ENCODE data around the gene HPCAL1.

HPCAL1 gene

GRCh38 chr2:10428355-10428754 is 125.7 kb downstream of the HPCAL1 start:
- H3K79me2 ChIP-seq (ENCODE audit: insufficient read depth, low read length): no peaks in the 10 kb centered on the region
- H3K9me3 ChIP-seq (ENCODE audit: insufficient read depth, low read length): no peaks in the 10 kb centered on the region
- H3K27ac ChIP-seq (ENCODE audit: low read depth, low read length): no peak overlapping the region
- H3K36me3 ChIP-seq (ENCODE audit: low read length): no peaks in the 10 kb centered on the region
- H4K20me1 ChIP-seq (ENCODE audit: low read depth, low read length): no peaks in the 10 kb centered on the region
- H3K9me2 ChIP-seq (replicated peaks; ENCODE audit: insufficient read depth, low read length): no peaks in the 10 kb centered on the region
- H3K9ac ChIP-seq (ENCODE audit: low read length): no peak overlapping the region
- no peak for TF ChIP-seq EZH2phosphoT487 (conservative IDR thresholded peaks at IDR 0.05; ENCODE audit: low read length)
- TF ChIP-seq, protein P1, sequence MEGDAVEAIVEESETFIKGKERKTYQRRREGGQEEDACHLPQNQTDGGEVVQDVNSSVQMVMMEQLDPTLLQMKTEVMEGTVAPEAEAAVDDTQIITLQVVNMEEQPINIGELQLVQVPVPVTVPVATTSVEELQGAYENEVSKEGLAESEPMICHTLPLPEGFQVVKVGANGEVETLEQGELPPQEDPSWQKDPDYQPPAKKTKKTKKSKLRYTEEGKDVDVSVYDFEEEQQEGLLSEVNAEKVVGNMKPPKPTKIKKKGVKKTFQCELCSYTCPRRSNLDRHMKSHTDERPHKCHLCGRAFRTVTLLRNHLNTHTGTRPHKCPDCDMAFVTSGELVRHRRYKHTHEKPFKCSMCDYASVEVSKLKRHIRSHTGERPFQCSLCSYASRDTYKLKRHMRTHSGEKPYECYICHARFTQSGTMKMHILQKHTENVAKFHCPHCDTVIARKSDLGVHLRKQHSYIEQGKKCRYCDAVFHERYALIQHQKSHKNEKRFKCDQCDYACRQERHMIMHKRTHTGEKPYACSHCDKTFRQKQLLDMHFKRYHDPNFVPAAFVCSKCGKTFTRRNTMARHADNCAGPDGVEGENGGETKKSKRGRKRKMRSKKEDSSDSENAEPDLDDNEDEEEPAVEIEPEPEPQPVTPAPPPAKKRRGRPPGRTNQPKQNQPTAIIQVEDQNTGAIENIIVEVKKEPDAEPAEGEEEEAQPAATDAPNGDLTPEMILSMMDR (IDR thresholded peaks at IDR 0.05; ENCODE audit: insufficient read depth, low read length, poor library complexity, severe bottlenecking): no peak
- H3K4me2 ChIP-seq (ENCODE audit: low read depth, low read length, poor library complexity, severe bottlenecking): no peak overlapping the region
- H3K27me3 ChIP-seq (ENCODE audit: low read length): no peaks in the 10 kb centered on the region
- H3F3A ChIP-seq (ENCODE audit: insufficient read depth): no peaks in the 10 kb centered on the region
- no peak overlapping the region for H2AFZ ChIP-seq (ENCODE audit: low read depth, low read length, severe bottlenecking)
- H3K4me3 ChIP-seq (ENCODE audit: insufficient read depth, low read length, poor library complexity, severe bottlenecking): no peak overlapping the region

GRCh38 chr2:10428924-10429323 is 126.2 kb downstream of the HPCAL1 start:
- TF ChIP-seq, protein P1 (IDR thresholded peaks at IDR 0.05; ENCODE audit: insufficient read depth, low read length, poor library complexity, severe bottlenecking): no peak
- TF ChIP-seq EZH2phosphoT487 (conservative IDR thresholded peaks at IDR 0.05; ENCODE audit: low read length): no peak
- no peaks in the 10 kb centered on the region for H3K9me3 ChIP-seq (ENCODE audit: insufficient read depth, low read length)

GRCh38 chr2:10430886-10431622 is 128.3 kb downstream of the HPCAL1 start:
- Histone ChIP-seq H3F3A (ENCODE audit: insufficient read depth) (no peaks in the 10 kb centered on the region), H3K36me3 (ENCODE audit: low read length) (no peaks in the 10 kb centered on the region), H3K9ac (ENCODE audit: low read length) (no peak overlapping the region), H3K27ac (ENCODE audit: low read depth, low read length) (no peak overlapping the region), H3K79me2 (ENCODE audit: insufficient read depth, low read length) (no peaks in the 10 kb centered on the region), H3K4me3 (ENCODE audit: insufficient read depth, low read length, poor library complexity, severe bottlenecking) (no peak overlapping the region), H3K27me3 (ENCODE audit: low read length) (no peaks in the 10 kb centered on the region), H3K9me3 (ENCODE audit: insufficient read depth, low read length) (no peaks in the 10 kb centered on the region), H2AFZ (ENCODE audit: low read depth, low read length, severe bottlenecking) (no peak overlapping the region), H3K4me2 (ENCODE audit: low read depth, low read length, poor library complexity, severe bottlenecking) (no peak overlapping the region), H3K9me2 (replicated peaks; ENCODE audit: insufficient read depth, low read length) (no peaks in the 10 kb centered on the region), H4K20me1 (ENCODE audit: low read depth, low read length) (no peaks in the 10 kb centered on the region)
- TF ChIP-seq, protein P1 (IDR thresholded peaks at IDR 0.05; ENCODE audit: insufficient read depth, low read length, poor library complexity, severe bottlenecking): no peak
- no peak for TF ChIP-seq EZH2phosphoT487 (conservative IDR thresholded peaks at IDR 0.05; ENCODE audit: low read length)

More at GRCh38 chr2:10428924-10429323, 126.2 kb downstream of the HPCAL1 start:
- no peak overlapping the region for H3K4me3 ChIP-seq (ENCODE audit: insufficient read depth, low read length, poor library complexity, severe bottlenecking)
- no peak overlapping the region for H3K4me2 ChIP-seq (ENCODE audit: low read depth, low read length, poor library complexity, severe bottlenecking)
- no peaks in the 10 kb centered on the region for H4K20me1 ChIP-seq (ENCODE audit: low read depth, low read length)
- no peaks in the 10 kb centered on the region for H3K79me2 ChIP-seq (ENCODE audit: insufficient read depth, low read length)
- no peak overlapping the region for H2AFZ ChIP-seq (ENCODE audit: low read depth, low read length, severe bottlenecking)
- no peaks in the 10 kb centered on the region for H3K36me3 ChIP-seq (ENCODE audit: low read length)
- H3K9me2 ChIP-seq (replicated peaks; ENCODE audit: insufficient read depth, low read length): no peaks in the 10 kb centered on the region
- no peak overlapping the region for H3K27ac ChIP-seq (ENCODE audit: low read depth, low read length)
- H3F3A ChIP-seq (ENCODE audit: insufficient read depth): no peaks in the 10 kb centered on the region
- H3K9ac ChIP-seq (ENCODE audit: low read length): no peak overlapping the region
- H3K27me3 ChIP-seq (ENCODE audit: low read length): no peaks in the 10 kb centered on the region

Data from SU-DHL-6 (cell line).